Endothelial cell of umbilical vein (primary cell): ENCODE results near the gene CYP4F22. TPM values are rescaled to one million over a fixed set of nuclear protein-coding genes. Genes with fewer than 3 reads are reported as not detected.

ENCODE experiments used
- BruUV-seq: library from RNA; stranded (reverse); fragments of 400-500 nt; replicated peaks from 2 replicates; lab custom pipeline; 2021; lab: Mats Ljungman, UMichigan
- CTCF ChIA-PET: fragments of 300-600, 350-600 bp; sonication (Branson Sonifier 250); formaldehyde crosslinking; loops from one replicate; lab custom pipeline; 2021; ENCODE audit warnings: antibody characterized with exemption, inconsistent platforms; lab: Charles Lee
- POLR2A ChIA-PET: fragments of 300-600, 350-600 bp; sonication (Branson Sonifier 250); formaldehyde crosslinking; loops from one replicate; lab custom pipeline; 2021; ENCODE audit warnings: antibody characterized with exemption, inconsistent platforms; lab: Charles Lee
- DNase-seq: peaks from one replicate; pipeline ENCODE4 v3.0.0-alpha.2; 2011; ENCODE audit warnings: low read depth, low spot score
- FAIRE-seq: peaks from 2 replicates; lab custom pipeline; 2011; peaks lifted over from hg19 to GRCh38; lab: Jason Lieb, UNC
- H2AFZ ChIP-seq: 2 replicates; pipeline ENCODE4 v1.6.0; 2012; ENCODE audit warnings: low read depth, low read length, control low read depth, inconsistent platforms
- H3K27ac ChIP-seq: 2 replicates; pipeline ENCODE4 v1.5.1; 2011; ENCODE audit warnings: low read depth, mild to moderate bottlenecking, control low read depth, low read length, moderate library complexity; ENCODE audit not compliant: insufficient read depth
- H3K27me3 ChIP-seq, 2 experiments: 2 replicates each; pipeline versions ENCODE4 v1.6.0 to v1.6.1; 2011; ENCODE audit warnings: low read length in 2 of 2, mixed read lengths in 1 of 2; ENCODE audit not compliant: control insufficient read depth in 2 of 2, insufficient read depth in 2 of 2
- H3K36me3 ChIP-seq, 2 experiments: 2 replicates in 1 of 2; 3 replicates in 1 of 2; pipeline ENCODE4 v1.5.1; 2011; ENCODE audit warnings: low read length in 2 of 2, mild to moderate bottlenecking in 1 of 2, moderate library complexity in 1 of 2; ENCODE audit not compliant: control insufficient read depth in 2 of 2, insufficient read depth in 2 of 2; ENCODE audit errors: extremely low read depth in 1 of 2
- H3K4me1 ChIP-seq: 3 replicates; pipeline ENCODE4 v1.5.1; 2011; ENCODE audit warnings: mild to moderate bottlenecking, low read length; ENCODE audit not compliant: control insufficient read depth, insufficient read depth; ENCODE audit errors: extremely low read depth
- H3K4me2 ChIP-seq: 2 replicates; pipeline ENCODE4 v1.6.1; 2011; ENCODE audit warnings: low read length, control low read depth, mixed read lengths; ENCODE audit not compliant: insufficient read depth
- H3K4me3 ChIP-seq, 3 experiments: fragments of 200-600 bp in 1 of 3; sonication (generic), shearing (Covaris generic) in 1 of 3; replicated peaks in 1 of 3; 2 replicates each; pipeline ENCODE4 v1.5.1; 2011 to 2016; ENCODE audit warnings: control low read depth in 3 of 3, low read length in 3 of 3, mild to moderate bottlenecking in 2 of 3, inconsistent platforms in 1 of 3, low read depth in 1 of 3, moderate library complexity in 1 of 3; ENCODE audit not compliant: insufficient read depth in 1 of 3
- H3K79me2 ChIP-seq: 2 replicates; pipeline ENCODE4 v1.6.0; 2012; ENCODE audit warnings: low read length, inconsistent platforms; ENCODE audit not compliant: control insufficient read depth, insufficient read depth
- H3K9ac ChIP-seq: replicated peaks from 2 replicates; pipeline ENCODE3; 2011; ENCODE audit warnings: low read length, control low read depth; ENCODE audit not compliant: insufficient read depth; ENCODE audit errors: extremely low read depth
- H3K9me1 ChIP-seq: replicated peaks from 3 replicates; pipeline ENCODE4 v1.6.0; 2011; ENCODE audit warnings: mild to moderate bottlenecking, low read length; ENCODE audit not compliant: control insufficient read depth, insufficient read depth; ENCODE audit errors: extremely low read depth
- H3K9me3 ChIP-seq: replicated peaks from 2 replicates; pipeline ENCODE4 v1.5.1; 2012; ENCODE audit warnings: low read length, inconsistent platforms; ENCODE audit not compliant: control insufficient read depth, insufficient read depth
- H4K20me1 ChIP-seq: replicated peaks from 2 replicates; pipeline ENCODE3; 2011; ENCODE audit warnings: mild to moderate bottlenecking, low read length; ENCODE audit not compliant: control insufficient read depth, insufficient read depth; ENCODE audit errors: extremely low read depth
- EZH2 ChIP-seq: IDR thresholded peaks from 2 replicates; pipeline ENCODE4 v1.6.1; 2012; ENCODE audit warnings: borderline replicate concordance, low read depth, mild to moderate bottlenecking, moderate library complexity, low read length, inconsistent platforms; ENCODE audit not compliant: severe bottlenecking
- FOS ChIP-seq: IDR thresholded peaks from 2 replicates; pipeline ENCODE4 v1.6.1; 2011; ENCODE audit warnings: mild to moderate bottlenecking, low read length, moderate library complexity, borderline replicate concordance; ENCODE audit not compliant: insufficient read depth
- GATA2 ChIP-seq: IDR thresholded peaks from 2 replicates; pipeline ENCODE4 v1.7.0; 2011; ENCODE audit warnings: low read depth, mild to moderate bottlenecking, moderate library complexity, mixed read lengths, low read length; ENCODE audit not compliant: insufficient read length, insufficient read depth
- JUN ChIP-seq: IDR thresholded peaks from 2 replicates; pipeline ENCODE4 v1.6.1; 2011; ENCODE audit warnings: borderline replicate concordance, low read depth; ENCODE audit not compliant: insufficient read length, insufficient read depth
- MYC ChIP-seq: IDR thresholded peaks from one replicate; pipeline ENCODE4 v1.6.1; 2011; ENCODE audit warnings: mild to moderate bottlenecking, low read depth, low read length
- POLR2A ChIP-seq: IDR thresholded peaks from 2 replicates; pipeline ENCODE4 v1.6.1; 2012; ENCODE audit warnings: low read depth, mild to moderate bottlenecking, control low read depth, low read length
- POLR2AphosphoS5 ChIP-seq: IDR thresholded peaks from 2 replicates; pipeline ENCODE4 v1.6.1; 2012; ENCODE audit warnings: low read depth, mild to moderate bottlenecking, control low read depth, low read length, moderate library complexity; ENCODE audit not compliant: insufficient read depth
- dilution Hi-C: fragments of 300-500 bp; cut with MboI; formaldehyde crosslinking; loops from one replicate; pipeline ENCODE4 v1.15.0; 2019; ENCODE audit warnings: low sequenced_read_pairs; ENCODE audit not compliant: extremely low pct_ligation_motif_present
- intact Hi-C: fragments of 100-400 bp; cut with micrococcal nuclease; formaldehyde crosslinking; loops from one replicate; pipeline ENCODE4 v1.10.0; 2022
- polyA plus RNA-seq, 4 experiments: library from polyadenylated mRNA; depleted of rRNA in 3 of 4; stranded (reverse) in 3 of 4; unstranded in 1 of 4; fragments of >200 nt; gene quantifications; 2 replicates each; pipeline versions ENCODE4 v1.2.1 to v1.2.3, GENCODE V29; 2011 to 2012; ENCODE audit warnings: missing spikeins in 1 of 4
- total RNA-seq: library from RNA; stranded (reverse); gene quantifications from 2 replicates; pipeline ENCODE4 v1.2.3, GENCODE V29; 2021
- TF ChIP-seq, protein P1 (sequence below): IDR thresholded peaks from 2 replicates; pipeline ENCODE4 v1.6.1; 2011; ENCODE audit not compliant: insufficient read depth, insufficient read length
- TF ChIP-seq, protein P2 (sequence below), 2 donors: IDR thresholded peaks; 1 replicate in 1 of 2; 2 replicates in 1 of 2; pipeline ENCODE4 v1.5.1; 2011; ENCODE audit warnings: low read length in 2 of 2, mild to moderate bottlenecking in 2 of 2, moderate library complexity in 2 of 2, control low read depth in 1 of 2, inconsistent platforms in 1 of 2, low read depth in 1 of 2; ENCODE audit not compliant: insufficient read depth in 1 of 2; ENCODE audit errors: extremely low read depth in 1 of 2

The CYP4F22 gene
- total and polyA plus RNA-seq, 2 donors (not counting 3 experiments of a cell fraction or from before 2014, with no cell fraction given), result not detected

DNA sequence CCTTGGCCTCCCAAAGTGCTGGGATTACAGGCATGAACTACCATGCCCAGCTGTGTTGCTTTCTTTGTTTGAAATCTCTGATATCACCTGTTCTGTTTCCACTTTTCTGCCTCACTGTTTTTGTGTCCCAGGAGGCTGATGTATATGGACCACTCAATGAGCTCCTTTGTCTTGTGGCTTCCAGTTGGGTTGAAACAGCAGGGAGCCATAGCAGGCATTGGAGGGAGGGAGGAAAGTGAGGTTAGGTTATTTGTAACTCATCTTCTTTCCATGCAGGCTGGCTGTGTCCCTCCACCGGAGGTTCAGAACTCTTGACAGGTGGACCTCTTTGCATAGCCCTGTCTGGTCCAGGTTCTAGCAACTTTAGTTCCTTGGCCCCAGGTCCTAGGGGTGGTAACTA, 6.1 kb upstream of the CYP4F22 start:
- Histone ChIP-seq H3K27me3 (peaks cover 0 to 3% of the 10 kb centered on the region in 2 experiments), H3K9me1 (no peaks in the 10 kb centered on the region), H2AFZ (no peak overlapping the region), H4K20me1 (no peaks in the 10 kb centered on the region), H3K27ac (no peak overlapping the region), H3K36me3 (no peaks in the 10 kb centered on the region), H3K9me3 (no peaks in the 10 kb centered on the region), H3K9ac (no peak overlapping the region), H3K4me3 (no peak overlapping the region), H3K4me2 (no peak overlapping the region), H3K4me1 (no peaks in the 10 kb centered on the region), H3K79me2 (no peaks in the 10 kb centered on the region)
- BruUV-seq, result no TSS peak
- POLR2A ChIA-PET, result no interaction called here
- FAIRE-seq (no peak), DNase-seq (no peak)
- intact Hi-C loops, result no loop called here
- TF ChIP-seq FOS (no peak), POLR2A (no peak), EZH2 (no peak), POLR2AphosphoS5 (no peak), GATA2 (no peak), MYC (no peak), JUN (no peak)
- TF ChIP-seq, protein P1, sequence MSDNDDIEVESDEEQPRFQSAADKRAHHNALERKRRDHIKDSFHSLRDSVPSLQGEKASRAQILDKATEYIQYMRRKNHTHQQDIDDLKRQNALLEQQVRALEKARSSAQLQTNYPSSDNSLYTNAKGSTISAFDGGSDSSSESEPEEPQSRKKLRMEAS, result no peak
- TF ChIP-seq, protein P2, sequence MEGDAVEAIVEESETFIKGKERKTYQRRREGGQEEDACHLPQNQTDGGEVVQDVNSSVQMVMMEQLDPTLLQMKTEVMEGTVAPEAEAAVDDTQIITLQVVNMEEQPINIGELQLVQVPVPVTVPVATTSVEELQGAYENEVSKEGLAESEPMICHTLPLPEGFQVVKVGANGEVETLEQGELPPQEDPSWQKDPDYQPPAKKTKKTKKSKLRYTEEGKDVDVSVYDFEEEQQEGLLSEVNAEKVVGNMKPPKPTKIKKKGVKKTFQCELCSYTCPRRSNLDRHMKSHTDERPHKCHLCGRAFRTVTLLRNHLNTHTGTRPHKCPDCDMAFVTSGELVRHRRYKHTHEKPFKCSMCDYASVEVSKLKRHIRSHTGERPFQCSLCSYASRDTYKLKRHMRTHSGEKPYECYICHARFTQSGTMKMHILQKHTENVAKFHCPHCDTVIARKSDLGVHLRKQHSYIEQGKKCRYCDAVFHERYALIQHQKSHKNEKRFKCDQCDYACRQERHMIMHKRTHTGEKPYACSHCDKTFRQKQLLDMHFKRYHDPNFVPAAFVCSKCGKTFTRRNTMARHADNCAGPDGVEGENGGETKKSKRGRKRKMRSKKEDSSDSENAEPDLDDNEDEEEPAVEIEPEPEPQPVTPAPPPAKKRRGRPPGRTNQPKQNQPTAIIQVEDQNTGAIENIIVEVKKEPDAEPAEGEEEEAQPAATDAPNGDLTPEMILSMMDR (IDR thresholded peaks at IDR 0.05; ENCODE audit: extremely low read depth in 1 of 2, insufficient read depth in 1 of 2, low read depth in 1 of 2, low read length in 2 of 2), result no peak
- dilution Hi-C loops, result no loop called here
- CTCF ChIA-PET, result no interaction called here
